RCC 7860 (cell line): ENCODE results near the gene DOCK7.

Experiments
- DNase-seq: peaks from one replicate; pipeline ENCODE4 v3.0.0-alpha.2; 2015; ENCODE audit warnings: low spot score
- FAIRE-seq: peaks from 2 replicates; lab custom pipeline; 2012; peaks lifted over from hg19 to GRCh38; lab: Jason Lieb, UNC

DOCK7 gene

GRCh38 chr1:62423580-62424242 is 264.5 kb downstream of the DOCK7 start:
- FAIRE-seq = no peak
- no peak for DNase-seq

GRCh38 chr1:62420214-62420613 is 268.0 kb downstream of the DOCK7 start:
- DNase-seq = no peak
- FAIRE-seq = no peak

- DNase-seq (no peak), FAIRE-seq (no peak)
These were observed 270.7 kb downstream of the DOCK7 start for GRCh38 chr1:62417351-62417999.

DNA sequence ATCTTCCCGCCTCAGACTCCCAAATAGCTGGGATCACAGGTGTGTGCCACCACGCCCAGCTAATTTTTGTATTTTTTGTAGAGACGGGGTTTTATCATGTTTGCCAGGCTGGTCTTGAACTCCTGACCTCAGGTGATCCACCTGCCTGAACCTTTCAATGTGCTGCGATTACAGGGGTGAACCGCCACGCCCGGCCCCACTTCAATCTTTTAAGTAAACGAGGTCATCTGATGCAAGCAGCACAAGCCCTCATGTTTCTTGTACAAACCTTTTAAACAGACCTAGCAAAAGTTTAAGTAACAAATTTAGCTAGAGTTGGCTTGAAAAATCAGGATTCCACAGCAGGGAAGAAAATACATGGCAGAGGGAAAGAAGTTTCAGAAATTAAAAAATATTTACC is 272.5 kb downstream of the DOCK7 start:
- FAIRE-seq (no peak), DNase-seq (no peak)

DNA sequence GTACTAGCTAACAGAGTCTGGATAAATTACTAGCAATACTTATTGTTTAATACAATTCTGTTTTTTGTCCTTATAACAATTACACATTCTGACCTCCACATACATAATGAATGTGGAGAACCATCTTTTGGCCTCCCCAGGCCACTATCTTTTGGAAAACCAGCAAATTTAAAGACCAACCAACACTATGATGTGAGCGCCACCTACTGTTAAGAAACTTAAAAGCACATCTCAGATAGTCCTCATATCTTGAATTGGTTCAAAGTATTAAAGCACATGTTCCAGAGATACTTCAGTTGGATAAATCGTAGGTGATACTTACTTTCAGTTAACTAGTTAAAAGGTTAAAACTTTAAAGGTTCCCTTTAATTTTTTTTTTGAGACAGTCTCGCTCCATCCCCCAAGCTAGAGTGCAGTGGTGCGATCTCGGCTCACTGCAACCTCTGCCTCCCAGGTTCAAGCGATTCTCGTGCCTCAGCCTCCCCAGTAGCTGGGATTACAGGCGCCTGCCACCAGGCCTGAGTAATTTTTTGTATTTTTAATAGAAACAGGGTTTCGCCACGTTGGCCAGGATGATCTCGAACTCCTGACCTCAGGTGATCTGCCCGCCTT is 280.7 kb downstream of the DOCK7 start:
- DNase-seq = peak; percentile 41
- FAIRE-seq = peak; percentile 60

DNA sequence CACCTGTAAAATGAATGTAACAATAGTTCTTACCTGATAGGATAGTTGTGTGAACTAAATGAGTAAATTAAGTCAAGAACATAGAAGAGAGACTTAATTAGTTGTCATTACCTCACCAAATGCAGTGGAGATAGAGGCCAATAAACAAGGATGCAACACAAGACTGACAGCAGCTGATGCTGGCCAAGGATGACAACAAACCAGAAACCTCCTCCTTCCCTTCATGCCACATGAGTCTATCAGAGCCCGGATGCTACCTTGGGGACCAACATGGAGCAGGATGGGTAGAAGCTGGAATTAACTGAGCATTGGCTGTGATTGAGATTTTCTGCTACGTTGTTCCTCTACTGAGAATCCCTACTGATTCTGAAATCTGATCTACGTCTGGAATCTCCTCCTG is 281.6 kb downstream of the DOCK7 start:
- DNase-seq (no peak), FAIRE-seq (no peak)

- DNase-seq (no peak), FAIRE-seq (no peak)
These were observed 282.9 kb downstream of the DOCK7 start for GRCh38 chr1:62405247-62405646.
